ENCODE results near the gene NDUFB11. TPM values are rescaled to one million over a fixed set of nuclear protein-coding genes. Genes with fewer than 3 reads are reported as not detected.
A peak's percentile ranks its signal among the peaks of the same experiment; 100 is the strongest.
"Not testable (repeated sequence)": the region's sequence is repeated elsewhere in the genome, so short reads cannot be mapped to it uniquely, and the experiment has no call there.

Gene NDUFB11
- total RNA-seq, 1 experiment from 2014 or later, result 205 TPM

DNA sequence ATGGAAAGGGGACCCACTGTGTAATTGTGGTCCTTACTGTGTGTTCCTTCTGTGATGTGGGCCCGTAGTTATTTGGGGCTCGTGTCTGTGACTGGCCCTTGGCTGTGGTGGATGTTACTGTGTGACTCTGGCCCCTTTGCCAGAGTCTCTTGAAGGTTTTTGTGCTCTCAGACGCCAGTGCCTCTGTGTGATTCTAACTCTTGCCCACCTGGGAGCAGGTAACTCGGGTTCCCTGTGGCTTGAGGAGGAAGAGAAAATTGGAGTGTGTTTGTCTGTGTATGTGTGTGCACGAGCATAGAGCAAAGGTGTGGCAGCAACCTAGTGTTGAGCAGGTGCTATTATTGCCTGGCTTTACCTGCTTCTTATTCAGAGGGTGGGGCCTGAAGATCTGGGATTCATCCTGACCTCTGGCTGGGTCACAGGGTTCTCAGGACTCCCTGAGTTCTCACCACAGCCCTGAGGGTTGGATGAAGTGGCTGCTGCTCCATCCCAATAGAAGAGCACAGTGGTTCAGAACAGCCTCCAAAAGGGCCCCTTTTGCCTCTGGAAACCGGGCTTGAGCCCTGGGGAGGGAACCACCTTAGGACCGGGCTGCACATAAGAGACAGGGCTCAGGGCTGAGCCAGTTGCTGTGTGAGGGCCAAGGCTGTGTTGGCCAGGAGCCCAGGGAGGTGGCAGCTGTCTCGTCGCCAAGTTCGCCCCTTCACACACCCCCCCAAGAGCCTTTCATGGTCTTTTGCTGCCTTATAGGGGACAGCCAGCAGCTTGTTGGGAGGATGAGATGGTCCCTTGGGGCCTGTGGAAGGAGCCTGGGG is 1.8 kb upstream of the NDUFB11 start:
- no peak for DNase-seq (ENCODE audit: low read depth)

DNA sequence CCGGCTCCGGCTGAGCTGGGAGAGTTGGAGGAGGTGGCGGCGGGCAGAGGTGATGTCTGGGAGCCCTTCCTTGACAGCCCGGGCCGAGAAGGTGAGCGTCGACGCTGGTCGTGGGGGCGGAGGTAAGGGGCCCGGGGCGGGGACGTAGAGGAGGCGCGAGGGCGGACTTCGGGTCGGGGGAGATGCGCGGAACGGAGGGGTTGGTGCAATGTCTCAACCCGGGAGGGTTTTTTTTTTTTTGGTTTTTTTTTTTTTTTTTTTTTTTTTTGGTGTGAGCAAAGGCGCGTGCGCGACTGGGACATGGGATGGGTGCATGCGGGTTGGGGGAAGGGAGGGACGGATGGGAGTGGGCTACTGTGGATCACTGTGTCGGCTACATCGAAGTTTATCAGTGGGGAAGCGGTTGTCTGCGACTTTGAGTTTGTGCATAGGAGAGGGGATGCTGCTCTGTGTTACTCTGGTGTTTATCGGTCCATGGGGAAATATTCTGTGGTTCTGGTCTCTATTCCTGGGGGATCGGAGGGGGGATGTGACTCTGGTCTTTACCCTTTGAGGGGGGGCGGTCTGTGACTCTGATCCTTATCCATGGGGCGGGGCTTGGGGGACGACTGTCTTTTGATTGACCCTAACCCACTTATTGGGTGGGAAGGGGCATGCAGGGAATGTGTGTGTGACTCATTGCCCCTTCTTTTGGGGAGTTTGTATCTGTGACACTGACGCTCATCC is 1.1 kb upstream of the NDUFB11 start:
- peak; percentile 4 for DNase-seq (ENCODE audit: low read depth)

DNA sequence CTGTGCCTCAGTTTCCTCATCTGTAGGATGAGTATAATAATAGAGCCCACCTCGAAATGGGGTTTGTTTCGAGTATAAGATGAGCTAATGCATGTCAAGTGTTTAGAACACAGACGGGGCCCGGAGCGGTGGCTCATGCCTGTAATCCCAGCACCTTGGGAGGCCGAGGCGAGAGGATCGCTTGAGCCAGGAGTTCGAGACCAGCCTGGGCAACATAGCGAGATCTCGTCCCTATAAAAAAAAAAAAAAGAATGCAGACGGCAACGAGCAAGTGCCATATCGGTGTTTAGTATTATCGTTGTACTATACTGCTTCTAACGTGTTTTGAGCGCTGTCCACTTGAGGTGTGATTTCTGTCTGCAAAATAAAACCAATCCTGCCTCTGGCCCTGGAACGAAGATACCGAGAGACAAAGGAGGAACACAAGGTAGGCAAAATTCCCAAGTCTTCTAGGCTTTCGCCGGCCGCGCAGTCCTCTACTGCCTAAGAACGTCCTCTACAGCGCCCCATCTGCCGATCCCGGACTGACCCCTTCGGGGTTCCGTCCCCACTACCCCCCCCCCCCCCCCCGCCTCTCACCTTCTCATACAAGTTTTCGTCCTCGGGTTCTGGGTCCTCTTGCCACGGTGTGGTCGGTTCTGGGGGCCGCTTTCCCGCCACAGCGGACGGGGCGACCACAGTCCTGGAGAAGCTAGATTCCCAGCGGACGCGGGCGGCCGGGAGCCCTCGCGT is 442 bp downstream of the NDUFB11 start:
- DNase-seq (ENCODE audit: low read depth), result no peak

DNA sequence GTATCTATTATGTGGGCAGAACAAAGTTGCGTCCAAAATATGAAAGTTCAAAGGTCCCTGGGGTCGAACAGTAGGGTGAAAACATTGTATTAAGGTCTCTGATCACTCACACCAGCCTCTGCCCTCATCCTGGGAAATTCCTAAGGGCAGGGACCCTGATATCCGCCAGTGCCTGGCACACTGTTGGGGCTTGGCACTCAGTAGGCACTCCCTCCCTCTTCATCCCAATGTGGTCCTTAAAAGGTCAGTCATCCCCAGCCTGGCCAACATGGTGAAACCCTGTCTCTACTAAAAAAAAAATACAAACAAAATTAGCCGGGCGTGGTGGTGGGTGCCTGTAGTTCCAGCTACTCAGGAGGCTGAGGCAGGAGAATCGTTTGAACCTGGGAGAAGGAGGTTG is 6.3 kb downstream of the NDUFB11 start:
- no peak for DNase-seq (ENCODE audit: low read depth)

DNA sequence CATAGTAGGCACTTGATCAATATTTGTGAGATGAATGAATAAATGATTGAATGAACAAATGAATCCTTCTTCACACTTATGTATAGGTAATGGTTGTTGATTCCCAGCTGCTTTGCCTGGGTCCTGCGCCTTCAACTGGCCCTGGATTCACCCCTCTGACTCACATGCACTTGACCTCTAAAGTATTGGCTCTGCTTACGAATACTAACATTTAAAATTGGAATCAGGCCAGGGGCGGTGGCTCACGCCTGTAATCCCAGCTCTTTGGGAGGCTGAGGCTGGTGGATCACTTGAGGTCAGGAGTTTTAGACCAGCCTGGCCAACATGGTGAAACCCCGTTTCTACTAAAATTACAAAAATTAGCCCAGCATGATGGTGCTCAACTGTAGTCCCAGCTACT is 8.9 kb downstream of the NDUFB11 start:
- DNase-seq (ENCODE audit: low read depth), result peak; percentile 68

DNA sequence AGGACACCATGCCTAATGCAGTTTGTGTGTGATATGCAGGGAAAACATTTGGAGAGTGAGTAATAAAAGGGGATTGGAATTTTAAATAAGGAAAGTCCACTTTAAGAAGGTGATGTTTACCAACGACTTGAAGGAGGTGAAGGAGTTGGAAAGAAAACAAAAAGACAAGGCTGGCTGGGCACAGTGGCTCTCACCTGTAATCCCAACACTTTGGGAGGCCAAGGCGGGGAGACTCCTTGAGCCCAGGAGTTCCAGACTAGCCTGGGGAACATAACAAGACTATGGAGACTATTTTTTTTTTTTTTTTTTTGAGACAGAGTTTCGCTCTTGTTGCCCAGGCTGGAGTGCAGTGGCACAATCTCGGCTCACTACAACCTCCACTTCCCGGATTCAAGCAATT is 11.0 kb downstream of the NDUFB11 start:
- no peak for DNase-seq (ENCODE audit: low read depth)

DNA sequence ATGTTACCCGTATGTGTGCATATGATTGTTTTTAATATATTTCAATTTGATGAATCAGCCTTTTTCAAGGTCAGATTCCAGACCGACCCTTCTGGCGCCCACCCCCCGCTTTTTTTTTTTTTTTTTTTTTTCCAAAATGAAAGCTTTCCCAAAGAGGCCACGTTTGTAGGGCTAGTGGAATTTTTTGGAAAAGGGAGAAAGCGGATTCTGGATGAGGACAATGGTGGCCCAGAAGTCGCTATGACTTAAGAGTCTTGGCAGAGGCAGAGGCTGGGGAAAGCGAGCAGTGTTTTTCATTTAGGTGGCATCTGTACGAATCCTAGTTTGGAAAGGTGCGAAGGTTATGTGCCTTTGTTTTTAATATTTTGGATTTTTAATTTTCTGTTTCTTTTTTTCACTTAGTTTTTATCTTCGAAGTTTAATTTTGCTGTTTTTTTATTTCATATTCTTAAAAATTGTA is 14.6 kb downstream of the NDUFB11 start:
- peak; percentile 21 for DNase-seq (ENCODE audit: low read depth)

DNA sequence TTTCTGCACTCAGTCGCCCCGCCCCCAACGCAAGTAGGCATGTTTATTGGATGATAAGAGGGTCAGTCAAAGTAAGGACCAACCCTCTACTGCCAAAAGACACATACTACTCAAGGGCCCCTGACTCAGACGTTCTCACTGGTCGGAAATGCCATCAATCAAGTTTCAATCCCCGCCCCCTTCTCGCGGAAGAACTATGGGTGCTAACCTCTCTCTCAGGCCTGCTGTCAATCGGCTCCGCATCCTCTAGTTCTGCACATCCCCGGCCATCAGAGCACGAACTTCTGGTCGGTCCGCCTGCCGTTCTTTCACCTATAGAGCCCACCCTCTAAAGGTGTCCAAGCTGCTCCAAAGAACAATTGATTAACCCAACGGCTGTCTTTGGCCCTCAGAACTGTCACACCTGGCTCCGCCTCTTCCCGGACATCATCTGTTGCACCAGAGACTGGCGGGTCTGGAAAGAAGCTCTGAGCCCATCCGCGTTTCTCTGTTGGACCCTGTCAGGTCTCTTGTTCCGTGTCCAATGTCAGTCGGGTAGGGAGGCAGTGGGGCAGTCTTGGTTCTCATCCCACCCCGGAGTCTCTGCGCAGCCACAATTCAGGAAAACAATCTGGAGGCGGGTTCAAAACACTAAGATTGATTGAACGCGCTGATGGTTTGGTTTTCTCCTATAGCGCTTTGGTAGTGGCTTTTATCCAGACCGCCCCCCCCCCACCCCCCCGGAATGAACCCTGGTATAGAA is 15.2 kb downstream of the NDUFB11 start:
- peak; percentile 96 for DNase-seq (ENCODE audit: low read depth)

DNA sequence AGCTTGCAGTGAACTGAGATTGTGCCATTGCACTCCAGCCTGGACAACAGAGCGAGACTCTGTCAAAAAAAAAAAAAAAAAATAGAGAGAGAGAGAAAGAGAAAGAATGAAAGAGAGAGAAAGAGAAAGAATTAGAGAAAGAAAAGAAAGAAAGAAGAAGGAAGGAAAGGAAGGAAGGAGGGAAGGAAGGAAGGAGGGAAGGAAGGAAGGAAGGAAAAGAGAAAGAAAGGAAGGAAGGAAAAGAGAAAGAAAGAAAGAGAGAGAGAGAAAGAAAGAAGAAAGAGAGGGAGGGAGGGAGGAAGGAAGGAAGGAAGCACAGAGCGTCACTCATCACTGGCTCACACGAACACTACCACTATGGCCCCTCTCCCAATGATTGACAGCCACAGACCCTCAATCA is 20.0 kb downstream of the NDUFB11 start:
- not testable (repeated sequence) for DNase-seq (ENCODE audit: low read depth)

DNA sequence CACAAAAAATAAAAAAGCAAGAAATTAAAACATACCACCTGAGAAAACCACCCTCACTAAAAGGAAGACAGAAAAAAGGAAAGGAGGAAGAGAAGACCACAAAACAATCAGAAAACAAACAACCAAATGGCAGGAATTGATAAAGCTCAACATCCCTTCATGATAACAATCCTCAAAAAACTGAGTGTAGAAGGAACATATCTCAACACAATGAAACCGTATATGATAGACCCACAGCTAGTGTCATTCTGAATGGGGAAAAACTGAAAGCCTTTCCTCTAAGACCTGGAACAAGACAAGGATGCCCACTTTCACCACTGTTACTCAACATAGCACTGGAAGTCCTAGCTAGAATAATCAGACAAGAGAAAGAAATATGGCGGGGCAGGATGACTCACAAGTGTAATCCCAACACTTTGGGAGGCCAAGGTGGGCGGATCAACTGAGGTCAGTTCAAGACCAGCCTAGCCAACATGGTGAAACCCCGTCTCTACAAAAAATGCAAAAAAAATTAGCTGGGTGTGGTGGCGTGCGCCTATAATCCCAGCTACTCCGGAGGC is 27.9 kb downstream of the NDUFB11 start:
- DNase-seq (ENCODE audit: low read depth), result not testable (repeated sequence)

DNA sequence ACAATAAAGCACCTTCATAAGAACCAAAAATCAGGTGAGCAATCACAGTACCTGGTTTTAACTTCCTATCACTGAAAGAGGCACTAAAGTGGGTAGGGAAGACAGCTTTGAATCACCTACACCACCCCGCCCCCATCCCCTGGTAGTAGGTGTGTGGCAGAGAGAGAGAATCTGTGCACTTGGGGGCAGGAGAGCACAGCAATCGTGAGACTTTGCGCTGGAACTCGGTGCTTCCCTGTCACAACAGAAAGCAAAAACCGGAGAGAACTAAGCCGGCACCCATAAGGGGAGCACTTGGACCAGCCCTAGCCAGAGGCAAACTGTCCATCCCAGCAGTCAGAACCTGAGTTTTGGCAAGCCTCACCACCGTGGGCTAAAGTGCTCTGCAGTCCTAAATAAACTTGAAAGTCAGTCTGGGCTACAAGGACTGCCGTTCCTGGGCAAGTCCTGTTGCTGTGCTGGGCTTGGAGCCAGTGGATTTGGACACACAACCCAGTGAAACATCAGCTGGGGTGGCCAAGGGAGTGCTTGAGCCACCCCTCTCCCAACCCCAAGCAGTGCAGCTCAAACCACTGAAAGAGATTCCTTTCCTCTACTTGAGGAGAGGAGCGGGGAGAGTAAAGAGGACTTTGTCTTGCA is 32.1 kb downstream of the NDUFB11 start:
- no peak for DNase-seq (ENCODE audit: low read depth)

DNA sequence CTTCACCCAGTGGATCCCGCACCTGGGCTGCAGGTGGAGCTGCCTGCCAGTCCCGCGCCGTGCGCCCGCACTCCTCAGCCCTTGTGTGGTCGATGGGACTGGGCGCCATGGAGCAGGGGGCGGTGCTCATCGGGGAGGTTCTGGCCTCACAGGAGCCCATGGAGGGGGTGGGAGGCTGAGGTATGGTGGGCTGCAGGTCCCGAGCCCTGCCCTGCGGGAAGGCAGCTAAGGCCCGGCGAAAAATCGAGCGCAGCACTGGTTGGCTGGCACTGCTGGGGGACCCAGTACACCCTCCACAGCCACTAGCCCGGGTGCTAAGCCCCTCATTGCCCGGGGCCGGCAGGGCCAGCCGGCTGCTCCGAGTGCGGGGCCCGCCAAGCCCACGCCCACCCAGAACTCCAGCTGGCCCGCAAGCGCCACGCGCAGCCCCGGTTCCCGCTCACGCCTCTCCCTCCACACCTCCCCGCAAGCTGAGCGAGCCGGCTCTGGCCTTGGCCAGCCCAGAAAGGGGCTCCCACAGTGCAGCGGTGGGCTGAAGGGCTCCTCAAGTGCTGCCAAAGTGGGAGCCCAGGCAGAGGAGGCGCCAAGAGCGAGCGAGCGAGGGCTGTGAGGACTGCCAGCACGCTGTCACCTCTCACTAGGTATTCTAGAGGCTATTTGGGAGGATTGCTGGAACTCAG is 33.4 kb downstream of the NDUFB11 start:
- DNase-seq (ENCODE audit: low read depth), result not testable (repeated sequence)

DNA sequence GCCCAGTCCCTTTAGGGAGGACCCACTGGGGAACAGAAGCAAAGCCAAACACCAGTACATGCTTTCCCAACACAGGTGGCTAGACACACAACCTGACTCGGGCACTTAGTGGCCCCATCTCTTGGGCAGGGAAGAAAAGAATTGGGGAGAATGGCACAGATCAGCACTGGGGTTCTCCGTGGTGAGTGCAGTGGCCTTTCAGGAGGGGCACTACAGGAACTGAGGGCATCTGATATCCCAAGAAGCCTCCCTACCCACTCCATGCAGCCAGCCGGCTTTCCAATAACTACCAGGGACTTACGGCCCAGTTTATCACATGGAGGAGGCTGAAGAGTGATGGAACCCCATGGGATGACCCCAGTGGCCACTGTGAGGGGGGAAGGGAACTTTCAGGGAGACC is 43.3 kb downstream of the NDUFB11 start:
- no peak for DNase-seq (ENCODE audit: low read depth)

DNA sequence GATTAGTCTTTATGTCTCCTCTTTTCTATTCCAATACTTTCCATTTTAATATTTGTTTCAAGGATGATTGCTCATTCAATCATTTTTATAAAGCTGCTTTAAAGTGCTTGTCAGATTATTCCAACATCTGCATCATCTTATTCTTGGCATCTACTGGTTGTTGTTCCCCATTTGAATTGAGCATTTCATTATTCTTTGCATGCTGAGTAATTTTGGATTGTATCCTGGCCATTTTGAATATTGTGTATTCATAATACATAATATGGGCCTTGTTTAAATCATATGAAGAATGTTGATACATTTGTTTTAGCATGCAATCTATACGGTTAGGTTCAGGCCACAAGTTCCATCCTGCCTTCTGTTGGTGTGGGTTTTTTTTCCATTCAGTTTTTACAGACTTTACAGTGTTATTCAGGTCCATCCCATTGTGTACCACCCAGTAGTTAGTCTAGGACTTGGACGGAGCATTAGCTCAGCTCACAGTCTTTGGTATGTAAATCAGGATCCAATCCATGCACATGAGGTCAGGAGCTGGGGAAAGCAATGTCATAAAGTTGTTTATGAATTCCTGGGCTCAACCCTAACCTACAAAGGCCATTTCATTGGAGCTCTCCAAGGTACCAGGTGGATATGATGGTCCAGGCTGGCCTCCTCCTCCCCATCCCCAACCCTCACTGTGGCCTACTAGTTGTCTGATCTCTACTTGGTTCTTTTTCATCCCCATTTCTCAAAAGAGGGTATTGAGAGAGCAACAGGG is 46.0 kb downstream of the NDUFB11 start:
- DNase-seq (ENCODE audit: low read depth), result no peak

DNA sequence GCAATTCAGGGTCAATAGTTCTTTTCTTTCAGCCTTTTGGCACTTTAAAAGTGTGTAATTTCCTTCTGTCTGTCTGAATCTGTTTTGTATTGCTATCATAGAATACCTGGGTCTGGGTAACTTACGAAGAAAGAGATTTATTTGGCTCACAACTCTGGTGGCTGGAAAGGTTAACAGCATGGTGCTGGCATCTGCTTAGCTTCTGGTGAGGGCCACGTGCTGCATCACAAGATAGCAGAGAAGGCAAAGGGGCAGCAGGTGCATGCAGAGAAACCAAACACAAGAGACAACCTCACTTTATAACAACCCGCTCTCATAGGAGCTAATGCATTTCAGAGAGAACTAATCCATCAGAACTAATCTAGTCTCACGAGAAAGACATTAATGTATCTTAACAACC is 47.5 kb downstream of the NDUFB11 start:
- no peak for DNase-seq (ENCODE audit: low read depth)

DNA sequence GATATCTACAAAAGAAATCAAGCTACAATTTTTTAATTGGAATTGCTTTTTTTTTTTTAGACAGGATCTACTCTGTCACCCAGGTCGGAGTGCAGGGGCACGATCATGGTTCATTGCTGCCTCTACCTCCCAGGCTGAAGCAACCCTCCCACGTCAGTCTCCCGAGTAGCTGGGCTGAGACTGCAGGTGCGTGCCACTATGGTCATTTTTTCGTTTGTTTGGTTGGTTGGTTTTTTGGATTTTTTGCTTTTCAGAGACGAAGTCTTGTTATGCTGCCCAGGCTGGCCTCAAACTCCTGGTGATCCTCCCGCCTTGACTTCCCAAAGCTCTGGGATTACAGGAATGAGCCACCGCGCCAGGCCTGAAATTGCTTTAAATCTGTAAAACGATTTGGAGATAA is 50.6 kb downstream of the NDUFB11 start:
- DNase-seq (ENCODE audit: low read depth), result no peak

DNA sequence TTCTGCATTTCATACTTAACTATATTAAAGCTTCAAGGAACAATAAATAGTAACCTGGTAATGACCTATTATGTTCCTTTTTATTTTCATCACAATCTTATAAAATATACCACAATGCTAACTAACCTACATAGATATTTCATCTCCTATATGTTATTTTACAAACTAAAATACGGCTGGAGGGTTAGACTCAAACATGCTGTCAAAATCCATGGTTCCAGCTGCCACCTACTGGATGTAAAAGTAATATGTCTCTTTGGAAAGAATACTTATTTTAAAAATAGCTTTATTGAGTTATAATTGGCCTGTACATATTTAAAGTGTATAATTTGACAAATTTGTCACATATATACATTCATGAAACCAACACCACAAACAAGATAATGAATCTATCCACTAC is 51.3 kb downstream of the NDUFB11 start:
- DNase-seq (ENCODE audit: low read depth), result peak; percentile 33

Measured in M059J (cell line).